HepG2 (cell line): ENCODE data around the gene ELMOD3. TPM values are rescaled to one million over a fixed set of nuclear protein-coding genes. Genes with fewer than 3 reads are reported as not detected.

ENCODE experiments used
- ATAC-seq: fragments of 200-7000 bp; cut with Tn5 transposase; 3 replicates; pipeline ENCODE4 v1.9.1; 2020; ENCODE audit warnings: mild to moderate bottlenecking, moderate library complexity
- BruUV-seq: library from RNA; stranded (reverse); fragments of 400-500 nt; replicated peaks from 2 replicates; lab custom pipeline; 2021; lab: Mats Ljungman, UMichigan
- CTCF ChIA-PET: fragments of 300-600 bp; formaldehyde crosslinking; extraction: SDS; loops from one replicate; lab custom pipeline; 2021; ENCODE audit warnings: low total read pairs, inconsistent platforms, low intra/inter-chr PET ratio; lab: Yijun Ruan, JAX
- POLR2A ChIA-PET: fragments of 350-600 bp; sonication (Branson Sonifier 250); formaldehyde crosslinking; loops from one replicate; lab custom pipeline; 2020; ENCODE audit warnings: antibody characterized with exemption, inconsistent platforms; lab: Yijun Ruan, JAX
- DNase-seq: peaks from one replicate; pipeline ENCODE4 v3.0.0-alpha.2; 2015; ENCODE audit warnings: low spot score
- FAIRE-seq: peaks from 3 replicates; lab custom pipeline; 2011; peaks lifted over from hg19 to GRCh38; lab: Jason Lieb, UNC
- H2AFZ ChIP-seq: one replicate; pipeline ENCODE4 v1.6.1; 2011; ENCODE audit warnings: low read length, inconsistent platforms
- H3K27ac ChIP-seq: fragments of 300-600 bp; 3 replicates; pipeline ENCODE4 v1.8.0; 2011; ENCODE audit warnings: mixed run types, mild to moderate bottlenecking, mixed read lengths, low read length, inconsistent platforms; ENCODE audit not compliant: insufficient read depth; ENCODE audit errors: extremely low read length
- H3K27me3 ChIP-seq, 2 experiments: fragments of 200-600 bp in 1 of 2; 2 replicates in 1 of 2; 3 replicates in 1 of 2; pipeline versions ENCODE4 v1.6.0 to v1.8.0; 2011; ENCODE audit warnings: low read length in 2 of 2, mild to moderate bottlenecking in 2 of 2, moderate library complexity in 2 of 2, inconsistent platforms in 1 of 2; ENCODE audit not compliant: insufficient read depth in 2 of 2, control insufficient read depth in 1 of 2
- H3K36me3 ChIP-seq, 2 experiments: fragments of 200-600 bp in 1 of 2; replicated peaks in 1 of 2; 2 replicates in 1 of 2; 3 replicates in 1 of 2; pipeline versions ENCODE4 v1.5.1 to v1.8.0; 2011; ENCODE audit warnings: low read length in 2 of 2, inconsistent platforms in 1 of 2; ENCODE audit not compliant: insufficient read depth in 2 of 2, control insufficient read depth in 1 of 2
- H3K4me1 ChIP-seq: 2 replicates; pipeline ENCODE4 v1.5.1; 2012; ENCODE audit warnings: low read length, inconsistent platforms; ENCODE audit not compliant: insufficient read depth
- H3K4me2 ChIP-seq: 2 replicates; pipeline ENCODE4 v1.6.0; 2011; ENCODE audit warnings: low read depth, low read length, inconsistent platforms
- H3K4me3 ChIP-seq, 3 experiments: fragments of 200-600 bp in 1 of 3; sonication (generic), shearing (Covaris generic) in 1 of 3; replicated peaks in 1 of 3; 2 replicates each; pipeline ENCODE4 v1.5.1; 2011 to 2016; ENCODE audit warnings: low read length in 3 of 3, inconsistent platforms in 2 of 3, low read depth in 2 of 3, mild to moderate bottlenecking in 2 of 3, control low read depth in 1 of 3, mixed read lengths in 1 of 3; ENCODE audit not compliant: insufficient read depth in 1 of 3
- H3K79me2 ChIP-seq: one replicate; pipeline ENCODE4 v1.6.1; 2011; ENCODE audit warnings: low read length, inconsistent platforms; ENCODE audit not compliant: insufficient read depth
- H3K9ac ChIP-seq: 2 replicates; pipeline ENCODE4 v1.6.0; 2011; ENCODE audit warnings: mild to moderate bottlenecking, low read depth, low read length, inconsistent platforms; ENCODE audit not compliant: insufficient read depth
- H3K9me3 ChIP-seq: 2 replicates; pipeline ENCODE4 v1.5.1; 2012; ENCODE audit warnings: mild to moderate bottlenecking, low read length
- H4K20me1 ChIP-seq: 2 replicates; pipeline ENCODE4 v1.6.0; 2011; ENCODE audit warnings: inconsistent platforms, mild to moderate bottlenecking, low read length, moderate library complexity; ENCODE audit not compliant: insufficient read depth
- CHD4 ChIP-seq: fragments of 200-600 bp; sonication (generic); IDR thresholded peaks from 2 replicates; pipeline ENCODE4 v1.7.0; 2017; ENCODE audit warnings: mild to moderate bottlenecking, low read length, borderline replicate concordance
- GABPB1 ChIP-seq: IDR thresholded peaks from 2 replicates; pipeline ENCODE4 v1.6.1; 2016; ENCODE audit warnings: mild to moderate bottlenecking, missing genetic modification reagents, moderate library complexity, missing compliant biosample characterization
- GLI4 ChIP-seq: sonication (generic); formaldehyde crosslinking; IDR thresholded peaks from 2 replicates; pipeline ENCODE4 v1.5.1; 2020; ENCODE audit warnings: missing genetic modification reagents, mild to moderate bottlenecking, moderate library complexity, borderline replicate concordance
- HNRNPK ChIP-seq: fragments of 200-400 bp; formaldehyde crosslinking; IDR thresholded peaks from 2 replicates; pipeline ENCODE4 v1.6.1; 2018; ENCODE audit warnings: low read length, low read depth, moderate library complexity, mild to moderate bottlenecking; ENCODE audit not compliant: poor library complexity, severe bottlenecking
- KLF12 ChIP-seq: sonication (generic); formaldehyde crosslinking; IDR thresholded peaks from 2 replicates; pipeline ENCODE4 v1.4.0; 2020; ENCODE audit warnings: missing genetic modification reagents, borderline replicate concordance
- NFIB ChIP-seq: sonication (generic); formaldehyde crosslinking; IDR thresholded peaks from 2 replicates; pipeline ENCODE4 v1.9.0; 2021; ENCODE audit warnings: missing genetic modification reagents, mild to moderate bottlenecking, borderline replicate concordance
- RCOR2 ChIP-seq: IDR thresholded peaks from 2 replicates; pipeline ENCODE4 v1.6.1; 2016; ENCODE audit warnings: missing biosample characterization, missing genetic modification reagents
- TCF12 ChIP-seq, 2 experiments: fragments of 450-650 bp in 1 of 2; sonication (generic) in 1 of 2; formaldehyde crosslinking in 1 of 2; IDR thresholded peaks; 2 replicates each; pipeline versions ENCODE4 v1.6.1 to v1.8.0; 2017 to 2022; ENCODE audit warnings: antibody characterized with exemption in 1 of 2, mild to moderate bottlenecking in 1 of 2, missing genetic modification reagents in 1 of 2, moderate library complexity in 1 of 2
- ZBTB7B ChIP-seq: sonication (generic); formaldehyde crosslinking; IDR thresholded peaks from 2 replicates; pipeline ENCODE4 v1.4.0; 2020; ENCODE audit warnings: missing genetic modification reagents
- ZKSCAN1 ChIP-seq: fragments of 150-350 bp; IDR thresholded peaks from 2 replicates; pipeline ENCODE4 v1.6.1; 2014; ENCODE audit warnings: low read length
- ZNF44 ChIP-seq: sonication (generic); formaldehyde crosslinking; IDR thresholded peaks from 2 replicates; pipeline ENCODE4 v1.5.1; 2020; ENCODE audit warnings: mild to moderate bottlenecking, missing genetic modification reagents
- ZNF598 ChIP-seq: sonication (generic); formaldehyde crosslinking; IDR thresholded peaks from 2 replicates; pipeline ENCODE4 v1.5.1; 2020; ENCODE audit warnings: mild to moderate bottlenecking, missing genetic modification reagents, borderline replicate concordance
- ZNF703 ChIP-seq: sonication (generic); formaldehyde crosslinking; IDR thresholded peaks from 2 replicates; pipeline ENCODE4 v1.5.1; 2020; ENCODE audit warnings: missing genetic modification reagents, mild to moderate bottlenecking, moderate library complexity, borderline replicate concordance
- ZNF768 ChIP-seq: sonication (generic); formaldehyde crosslinking; IDR thresholded peaks from 2 replicates; pipeline ENCODE4 v1.4.0; 2020; ENCODE audit warnings: missing genetic modification reagents
- WGBS: methylation state at CpG from one replicate; pipeline ENCODE4 v1.1.6; 2017; ENCODE audit warnings: low lambda C conversion rate; 5-methylcytosine and 5-hydroxymethylcytosine counted together
- in situ Hi-C: cut with HindIII; loops from 2 replicates; pipeline ENCODE4 v1.10.0; 2017; ENCODE audit warnings: low pct_unique_long_range_greater_than_20kb; ENCODE audit not compliant: extremely low pct_ligation_motif_present
- intact Hi-C: fragments of 100-400 bp; cut with micrococcal nuclease; formaldehyde crosslinking; loops from one replicate; pipeline ENCODE4 v1.10.0; 2022; ENCODE audit not compliant: unreplicated experiment
- polyA plus RNA-seq, 8 experiments: library from polyadenylated mRNA; depleted of rRNA in 3 of 8; stranded (reverse) in 7 of 8; unstranded in 1 of 8; fragments of >200 nt; fragmentation: Illumina TruSeq in 4 of 8; extraction: Trizol in 4 of 8; gene quantifications; 2 replicates each; pipeline versions ENCODE4 v1.2.1 to v1.2.3, GENCODE V29; 2011 to 2016; ENCODE audit warnings: low read depth in 4 of 8, missing spikeins in 1 of 8, mixed read lengths in 1 of 8; ENCODE audit not compliant: insufficient read depth in 1 of 8
- total RNA-seq, 5 experiments: library from RNA; depleted of rRNA; stranded (reverse); fragments of >200 nt; fragmentation: Illumina TruSeq; extraction: Trizol; gene quantifications; 2 replicates each; pipeline ENCODE4 v1.2.3, GENCODE V29; 2016; ENCODE audit warnings: low read depth in 1 of 5

Gene ELMOD3
- total and polyA plus RNA-seq, 2 of the 13 experiments (the other 11 are each of a cell fraction or from before 2014, with no cell fraction given), result 13.3 to 19.5 TPM

DNA sequence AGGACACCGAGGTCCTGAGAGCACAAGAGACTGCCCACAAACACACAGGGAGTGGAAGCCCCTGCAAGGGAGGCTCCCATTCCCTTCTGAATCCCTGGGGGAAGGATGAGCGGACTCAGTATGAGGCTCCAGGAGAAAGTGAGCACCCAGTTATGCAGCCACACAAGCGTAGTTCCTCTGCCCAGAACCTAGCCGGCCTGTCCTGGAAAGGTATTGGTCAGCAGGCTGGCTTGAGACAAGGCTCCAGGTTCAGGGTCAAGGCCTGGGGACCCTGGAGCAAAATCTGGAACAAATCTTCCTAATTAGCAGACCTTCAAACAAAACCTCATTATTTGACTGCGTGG is 56.8 kb downstream of the ELMOD3 start:
- ChIA-PET POLR2A (interaction anchor here (0.7 to 3.0 kb wide), 5 partner anchors 8 to 184 kb away, joined by 3 to 18 read pairs (median 3); partner anchors contain the start of genes MAT2A and RNF181), CTCF (no interaction called here)
- Histone ChIP-seq H2AFZ (no peak overlapping the region), H3K36me3 (no peaks in the 10 kb centered on the region), H3K27ac (no peak overlapping the region), H3K79me2 (no peaks in the 10 kb centered on the region), H4K20me1 (no peaks in the 10 kb centered on the region), H3K4me3 (no peak overlapping the region), H3K4me1 (peaks cover 72% of the 10 kb centered on the region), H3K9ac (no peak overlapping the region), H3K9me3 (no peaks in the 10 kb centered on the region), H3K4me2 (0 out of 2 replicates have a peak overlapping the region, but pooled peaks have one; percentile 6), H3K27me3 (no peaks in the 10 kb centered on the region)
- in situ Hi-C loops (no loop called here), intact Hi-C loops (no loop called here)
- no peak for FAIRE-seq
- no peak for DNase-seq
- peak; percentile 1; the same call in 2 of the 3 replicates for ATAC-seq
- TF ChIP-seq KLF12, result no peak
- 0 out of 2 replicates have a peak, but pooled peaks have one; percentile 50 for TF ChIP-seq ZNF598
- TF ChIP-seq ZNF44 (CRISPR knock-in tag), result 0 out of 2 replicates have a peak, but pooled peaks have one; percentile 39
- TF ChIP-seq RCOR2 (CRISPR knock-in tag), result no peak
- 48% methylated on average over 5 of the region's 5 CpGs for WGBS
- no TSS peak for BruUV-seq

GRCh38 chr2:85413592-85414420 is 59.2 kb downstream of the ELMOD3 start:
- POLR2A ChIA-PET, result interaction anchor here (0.9 to 3.0 kb wide), 7 partner anchors 48 to 148 kb away, joined by 3 to 18 read pairs (median 4); partner anchors contain the start of genes ELMOD3, GGCX, MAT2A and RETSAT
- BruUV-seq, result no TSS peak
- H4K20me1 ChIP-seq, result no peaks in the 10 kb centered on the region
- no peak overlapping the region for H3K4me3 ChIP-seq
- no peaks in the 10 kb centered on the region for H3K36me3 ChIP-seq
- no peak overlapping the region for H3K9ac ChIP-seq
- FAIRE-seq, result no peak
- peaks cover 4% of the 10 kb centered on the region for H3K79me2 ChIP-seq
- no peaks in the 10 kb centered on the region for H3K9me3 ChIP-seq
- H3K27ac ChIP-seq, result no peak overlapping the region
- intact Hi-C loops (loop anchor here (2.0 kb wide), 1 partner anchor 49 kb away; no protein-coding TSS in a partner anchor), in situ Hi-C loops (no loop called here)
- no peak for DNase-seq
- no peak for ATAC-seq
- no peaks in the 10 kb centered on the region for H3K27me3 ChIP-seq
- H3K4me1 ChIP-seq, result peaks cover 74% of the 10 kb centered on the region
- CTCF ChIA-PET, result no interaction called here
- WGBS, result 92% methylated on average over 44 of the region's 44 CpGs
- peak overlapping the region; percentile 56 for H3K4me2 ChIP-seq
- H2AFZ ChIP-seq, result no peak overlapping the region
- TF ChIP-seq GLI4 (no peak), ZNF703 (peak; percentile 12; the same call in 1 of the 2 replicates), NFIB (peak; percentile 42; the same call in 1 of the 2 replicates), ZKSCAN1 (0 out of 2 replicates have a peak, but pooled peaks have one; percentile 32), CHD4 (peak; percentile 53), ZBTB7B (0 out of 2 replicates have a peak, but pooled peaks have one; percentile 1), ZNF768 (peak; percentile 22; the same call in 1 of the 2 replicates), GABPB1 (CRISPR knock-in tag) (0 out of 2 replicates have a peak, but pooled peaks have one; percentile 6), TCF12 (IDR thresholded peaks at IDR 0.05) (no peak), TCF12 (CRISPR knock-in tag; IDR thresholded peaks at IDR 0.05) (0 out of 2 replicates have a peak, but pooled peaks have one; percentile 20), HNRNPK (peak; percentile 21)
